Subcutaneous adipose tissue (tissue), 4 donors: Measurements from ENCODE around the gene PDE6G. TPM values are rescaled to one million over a fixed set of nuclear protein-coding genes. Genes with fewer than 3 reads are reported as not detected.

Experiments
- total RNA-seq, 4 donors: library from RNA; depleted of rRNA; stranded (reverse); fragments of >200 nt; gene quantifications; one replicate each; pipeline ENCODE4 v1.1.0, GENCODE V29; 2016
- TF ChIP-seq, protein P1 (sequence below): fragments of 450-650 bp; IDR thresholded peaks from one replicate; pipeline ENCODE4 v1.5.1; 2016; ENCODE audit warnings: low read depth, mild to moderate bottlenecking, control low read depth, antibody characterized with exemption, moderate library complexity

Gene PDE6G
- total RNA-seq, 4 donors from 2014 or later = 2.7 TPM; not detected in 3

DNA sequence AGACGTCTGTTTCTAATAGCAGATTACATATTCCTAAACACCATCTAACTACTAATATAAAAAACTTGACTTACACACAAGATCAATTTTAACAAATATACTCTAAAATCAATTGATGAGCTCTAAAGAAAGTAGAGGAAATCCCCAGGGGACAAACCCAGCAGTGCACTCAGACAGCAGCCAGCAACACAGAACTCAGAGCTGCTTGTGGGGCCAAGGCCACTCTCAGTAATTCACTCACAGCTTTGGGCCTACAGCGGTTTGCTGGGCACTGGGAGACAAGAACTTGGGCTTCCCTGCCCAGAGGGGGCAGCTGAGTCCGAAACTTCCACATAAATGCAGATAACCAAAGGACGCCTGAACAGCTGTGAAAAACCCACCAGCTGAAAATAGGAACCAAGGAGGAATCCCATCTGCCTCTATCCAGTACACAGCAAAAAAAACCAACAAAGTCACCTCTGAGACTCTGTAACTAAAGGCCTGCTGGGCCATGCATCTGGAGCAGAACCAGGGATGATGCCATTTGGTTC, 40.9 kb downstream of the PDE6G start:
- TF ChIP-seq, protein P1, sequence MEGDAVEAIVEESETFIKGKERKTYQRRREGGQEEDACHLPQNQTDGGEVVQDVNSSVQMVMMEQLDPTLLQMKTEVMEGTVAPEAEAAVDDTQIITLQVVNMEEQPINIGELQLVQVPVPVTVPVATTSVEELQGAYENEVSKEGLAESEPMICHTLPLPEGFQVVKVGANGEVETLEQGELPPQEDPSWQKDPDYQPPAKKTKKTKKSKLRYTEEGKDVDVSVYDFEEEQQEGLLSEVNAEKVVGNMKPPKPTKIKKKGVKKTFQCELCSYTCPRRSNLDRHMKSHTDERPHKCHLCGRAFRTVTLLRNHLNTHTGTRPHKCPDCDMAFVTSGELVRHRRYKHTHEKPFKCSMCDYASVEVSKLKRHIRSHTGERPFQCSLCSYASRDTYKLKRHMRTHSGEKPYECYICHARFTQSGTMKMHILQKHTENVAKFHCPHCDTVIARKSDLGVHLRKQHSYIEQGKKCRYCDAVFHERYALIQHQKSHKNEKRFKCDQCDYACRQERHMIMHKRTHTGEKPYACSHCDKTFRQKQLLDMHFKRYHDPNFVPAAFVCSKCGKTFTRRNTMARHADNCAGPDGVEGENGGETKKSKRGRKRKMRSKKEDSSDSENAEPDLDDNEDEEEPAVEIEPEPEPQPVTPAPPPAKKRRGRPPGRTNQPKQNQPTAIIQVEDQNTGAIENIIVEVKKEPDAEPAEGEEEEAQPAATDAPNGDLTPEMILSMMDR = no peak

DNA sequence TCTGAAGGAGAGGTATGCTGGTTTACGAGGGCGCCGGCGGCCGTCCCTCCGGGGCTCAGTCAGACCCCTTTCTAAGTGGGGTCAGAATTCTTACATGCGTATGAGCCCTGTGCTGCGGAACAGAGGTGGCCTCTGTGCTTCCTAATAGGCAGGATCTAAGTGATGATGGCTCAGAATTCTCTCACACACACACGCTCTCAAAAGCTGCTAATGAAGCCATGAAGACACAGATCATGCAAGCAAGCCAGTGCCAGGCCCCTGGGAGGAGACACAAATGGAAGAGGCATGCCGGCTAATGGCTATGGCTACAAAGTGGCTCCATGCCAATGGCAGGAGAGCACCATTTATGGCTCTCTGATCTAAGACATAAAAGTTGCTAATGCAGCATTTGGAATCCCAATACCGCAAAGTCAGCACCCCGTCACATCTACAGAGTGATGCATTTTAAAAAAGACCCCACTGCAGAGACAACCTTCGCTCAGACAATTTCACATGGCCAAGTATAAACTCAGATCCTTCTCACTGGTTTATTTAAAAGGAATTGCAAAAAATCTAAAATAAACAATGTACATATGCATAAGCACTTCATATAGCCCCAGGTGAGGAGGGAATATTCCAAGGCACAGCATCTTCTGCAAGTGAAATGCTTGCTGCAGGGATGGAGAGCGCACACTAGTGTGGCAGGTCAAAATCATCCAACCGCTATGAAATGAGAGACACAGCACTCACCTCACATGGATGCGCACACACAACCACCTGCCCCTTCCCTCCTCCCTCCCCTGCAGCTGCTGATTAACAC, 44.0 kb downstream of the PDE6G start:
- TF ChIP-seq, protein P1 = no peak

DNA sequence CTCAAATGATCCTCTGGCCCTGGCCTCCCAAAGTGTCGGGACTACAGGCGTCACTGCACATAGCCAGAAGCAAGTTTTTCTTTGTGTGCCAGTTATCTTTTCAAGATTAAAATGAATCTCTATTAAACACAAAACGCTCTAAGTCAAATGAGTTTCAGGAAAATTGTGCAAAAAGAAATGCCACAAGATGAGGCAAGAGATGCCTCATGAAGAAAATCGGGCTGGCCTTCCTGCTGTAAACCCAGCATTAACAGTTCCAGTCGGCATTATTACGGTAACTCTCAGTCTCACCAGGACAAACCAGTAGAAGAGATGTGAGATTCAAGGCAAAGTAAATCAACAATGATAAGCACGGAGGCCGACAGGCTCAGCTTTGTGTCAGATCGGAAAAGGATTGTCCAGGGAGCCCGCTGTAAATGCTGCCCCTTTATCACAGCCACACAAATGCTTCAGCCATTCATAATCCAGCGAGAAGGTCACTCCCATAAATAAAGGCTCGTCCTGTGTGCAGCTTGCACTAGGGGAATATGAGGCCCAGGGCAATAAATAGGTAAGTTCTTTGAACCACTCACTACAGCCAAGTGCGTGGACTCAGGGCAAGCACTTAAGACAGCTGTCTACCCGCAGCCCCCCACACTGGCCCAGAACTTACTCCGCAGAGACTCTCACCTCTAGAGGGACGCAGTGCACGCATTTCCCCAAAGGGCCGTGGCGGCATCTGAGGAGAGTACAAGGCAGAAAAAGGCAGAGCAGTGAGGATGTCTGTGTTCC, 46.6 kb downstream of the PDE6G start:
- TF ChIP-seq, protein P1 = no peak

DNA sequence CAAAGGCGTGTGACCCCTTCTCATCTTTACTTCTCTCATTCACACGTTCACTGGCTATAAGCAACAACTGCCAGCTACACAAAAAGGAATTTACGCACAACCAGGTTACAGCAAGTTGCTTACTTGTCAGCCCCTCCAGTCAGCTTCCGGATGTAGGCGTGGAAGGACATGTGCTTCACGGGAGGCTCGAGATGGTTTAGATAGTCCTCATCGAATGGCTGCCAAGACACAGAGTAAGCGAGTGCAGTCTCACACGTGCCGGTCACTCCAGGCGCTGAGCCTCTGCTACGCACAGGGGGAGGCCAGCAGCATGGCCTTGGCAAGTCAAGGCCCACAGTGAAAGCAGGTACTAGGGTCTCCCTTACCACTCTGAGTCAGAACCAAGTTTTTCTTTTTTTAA, 47.7 kb downstream of the PDE6G start:
- TF ChIP-seq, protein P1 = no peak

- TF ChIP-seq, protein P1 = no peak
Measured at GRCh38 chr17:81608082-81608481, 48.3 kb downstream of the PDE6G start.

GRCh38 chr17:81607431-81607830, 48.9 kb downstream of the PDE6G start:
- TF ChIP-seq, protein P1 = no peak
